IMR-90 (cell line): Measurements from ENCODE around the gene MS4A15. TPM values are rescaled to one million over a fixed set of nuclear protein-coding genes. Genes with fewer than 3 reads are reported as not detected.
A peak's percentile ranks its signal among the peaks of the same experiment; 100 is the strongest.

ENCODE experiments used
- ATAC-seq: fragments of 200-7000 bp; cut with Tn5 transposase; 2 replicates; pipeline ENCODE4 v1.9.1; 2020; ENCODE audit warnings: low read depth, mild to moderate bottlenecking, moderate library complexity
- BruUV-seq: library from RNA; stranded (reverse); fragments of 400-500 nt; replicated peaks from 2 replicates; lab custom pipeline; 2021; lab: Mats Ljungman, UMichigan
- CTCF ChIA-PET: fragments of 300-600 bp; formaldehyde crosslinking; extraction: SDS; loops from one replicate; lab custom pipeline; 2021; ENCODE audit warnings: antibody characterized with exemption; lab: Yijun Ruan, JAX
- POLR2A ChIA-PET: fragments of 300-600 bp; sonication (Branson Sonifier 250); formaldehyde crosslinking; loops from one replicate; lab custom pipeline; 2022; ENCODE audit warnings: antibody characterized with exemption; ENCODE audit not compliant: unreplicated experiment; lab: Charles Lee
- DNase-seq: peaks from one replicate; pipeline ENCODE4 v3.0.0; 2013
- H2AFZ ChIP-seq: replicated peaks from 2 replicates; pipeline ENCODE3; 2013; ENCODE audit warnings: low read length, mild to moderate bottlenecking; ENCODE audit not compliant: poor library complexity
- H2AK5ac ChIP-seq: 2 replicates; pipeline ENCODE4 v1.6.1; 2013; ENCODE audit warnings: low read depth, low read length, inconsistent platforms
- H2AK9ac ChIP-seq: replicated peaks from 2 replicates; pipeline ENCODE3; 2013; ENCODE audit warnings: mild to moderate bottlenecking, low read depth, low read length, moderate library complexity; ENCODE audit not compliant: poor library complexity
- H2BK120ac ChIP-seq: 2 replicates; pipeline ENCODE4 v1.6.1; 2013; ENCODE audit warnings: low read depth, low read length, inconsistent platforms
- H2BK15ac ChIP-seq: 3 replicates; pipeline ENCODE4 v1.6.1; 2013; ENCODE audit warnings: low read depth, low read length, inconsistent platforms
- H2BK20ac ChIP-seq: 2 replicates; pipeline ENCODE4 v1.6.1; 2013; ENCODE audit warnings: low read depth, mild to moderate bottlenecking, inconsistent platforms, low read length, moderate library complexity
- H2BK5ac ChIP-seq: 2 replicates; pipeline ENCODE4 v1.6.1; 2013; ENCODE audit warnings: mild to moderate bottlenecking, low read depth, low read length, inconsistent platforms; ENCODE audit not compliant: poor library complexity, severe bottlenecking
- H3K14ac ChIP-seq: replicated peaks from 2 replicates; pipeline ENCODE4 v1.6.1; 2013; ENCODE audit warnings: low read depth, low read length, inconsistent platforms
- H3K18ac ChIP-seq: 2 replicates; pipeline ENCODE4 v1.6.1; 2013; ENCODE audit warnings: low read depth, low read length, control low read depth
- H3K23ac ChIP-seq: 2 replicates; pipeline ENCODE4 v1.6.1; 2013; ENCODE audit warnings: low read depth, low read length, inconsistent platforms
- H3K27ac ChIP-seq: 2 replicates; pipeline ENCODE4 v1.5.1; 2013; ENCODE audit warnings: mild to moderate bottlenecking, control low read depth, low read length; ENCODE audit not compliant: insufficient read depth
- H3K27me3 ChIP-seq: 2 replicates; pipeline ENCODE4 v1.6.1; 2013; ENCODE audit warnings: low read length; ENCODE audit not compliant: control insufficient read depth, insufficient read depth
- H3K36me3 ChIP-seq: 2 replicates; pipeline ENCODE4 v1.6.1; 2013; ENCODE audit warnings: low read length, mixed read lengths; ENCODE audit not compliant: control insufficient read depth, insufficient read depth
- H3K4ac ChIP-seq: 2 replicates; pipeline ENCODE4 v1.6.1; 2013; ENCODE audit warnings: low read depth, low read length, inconsistent platforms
- H3K4me1 ChIP-seq: 2 replicates; pipeline ENCODE4 v1.6.1; 2013; ENCODE audit warnings: low read length, mixed read lengths; ENCODE audit not compliant: control insufficient read depth, insufficient read depth
- H3K4me2 ChIP-seq: 2 replicates; pipeline ENCODE4 v1.6.1; 2013; ENCODE audit warnings: low read depth, mild to moderate bottlenecking, control low read depth, low read length, moderate library complexity
- H3K4me3 ChIP-seq: 2 replicates; pipeline ENCODE4 v1.5.1; 2013; ENCODE audit warnings: low read depth, mild to moderate bottlenecking, control low read depth, low read length, moderate library complexity; ENCODE audit not compliant: insufficient read depth
- H3K56ac ChIP-seq: 2 replicates; pipeline ENCODE4 v1.6.1; 2013; ENCODE audit warnings: low read length, inconsistent platforms; ENCODE audit not compliant: insufficient read depth; ENCODE audit errors: extremely low read depth
- H3K79me1 ChIP-seq, 2 experiments: 2 replicates each; pipeline ENCODE4 v1.6.1; 2013; ENCODE audit warnings: low read length in 2 of 2, inconsistent platforms in 1 of 2, low read depth in 1 of 2
- H3K9ac ChIP-seq: 2 replicates; pipeline ENCODE4 v1.6.1; 2013; ENCODE audit warnings: low read depth, low read length, control low read depth
- H3K9me1 ChIP-seq: 2 replicates; pipeline ENCODE4 v1.6.1; 2013; ENCODE audit warnings: low read length, inconsistent platforms; ENCODE audit not compliant: insufficient read depth
- H3K9me3 ChIP-seq: 2 replicates; pipeline ENCODE4 v1.6.1; 2013; ENCODE audit warnings: low read length; ENCODE audit not compliant: control insufficient read depth, insufficient read depth
- H4K20me1 ChIP-seq: 2 replicates; pipeline ENCODE4 v1.6.1; 2013; ENCODE audit warnings: low read length, inconsistent platforms; ENCODE audit not compliant: insufficient read depth
- H4K5ac ChIP-seq: 2 replicates; pipeline ENCODE4 v1.6.1; 2013; ENCODE audit warnings: mild to moderate bottlenecking, low read depth, low read length, control low read depth
- H4K8ac ChIP-seq, 2 experiments: 2 replicates each; pipeline ENCODE4 v1.6.1; 2013; ENCODE audit warnings: low read depth in 2 of 2, low read length in 2 of 2, control low read depth in 1 of 2, inconsistent platforms in 1 of 2
- H4K91ac ChIP-seq: 2 replicates; pipeline ENCODE4 v1.6.1; 2013; ENCODE audit warnings: low read depth, low read length, inconsistent platforms; ENCODE audit not compliant: insufficient read depth
- CHD1 ChIP-seq: IDR thresholded peaks from 2 replicates; pipeline ENCODE4 v1.6.1; 2012; ENCODE audit warnings: low read depth, low read length, improper control_type of control experiment
- MAFK ChIP-seq: IDR thresholded peaks from 2 replicates; pipeline ENCODE4 v1.6.1; 2012; ENCODE audit warnings: low read depth, low read length, improper control_type of control experiment
- MAZ ChIP-seq: IDR thresholded peaks from 2 replicates; pipeline ENCODE4 v1.6.1; 2012; ENCODE audit warnings: low read depth, mild to moderate bottlenecking, low read length, improper control_type of control experiment, moderate library complexity, borderline replicate concordance
- MXI1 ChIP-seq: IDR thresholded peaks from 2 replicates; pipeline ENCODE4 v1.6.1; 2012; ENCODE audit warnings: low read depth, mild to moderate bottlenecking, low read length, moderate library complexity, borderline replicate concordance
- NFE2L2 ChIP-seq: fragments of 150-350 bp; IDR thresholded peaks from 2 replicates; pipeline ENCODE4 v1.6.1; 2016; ENCODE audit warnings: low read depth, mild to moderate bottlenecking, low read length
- POLR2A ChIP-seq: IDR thresholded peaks from 2 replicates; pipeline ENCODE4 v1.6.1; 2012; ENCODE audit warnings: mild to moderate bottlenecking, low read depth, low read length
- RCOR1 ChIP-seq: IDR thresholded peaks from 2 replicates; pipeline ENCODE4 v1.6.1; 2012; ENCODE audit warnings: mild to moderate bottlenecking, low read length, improper control_type of control experiment; ENCODE audit not compliant: insufficient replicate concordance
- RFX5 ChIP-seq: IDR thresholded peaks from 2 replicates; pipeline ENCODE4 v1.8.0; 2012; ENCODE audit warnings: low read depth, mild to moderate bottlenecking, low read length, moderate library complexity
- SMC3 ChIP-seq: fragments of 150-350 bp; IDR thresholded peaks from 2 replicates; pipeline ENCODE4 v1.6.1; 2016; ENCODE audit warnings: low read depth, mild to moderate bottlenecking, antibody characterized with exemption, low read length, moderate library complexity
- WGBS, 2 experiments: methylation state at CpG; one replicate each; pipeline versions ENCODE4 v1.1.5 to v1.1.7; 2013; ENCODE audit warnings: missing lambda C conversion rate in 2 of 2; ENCODE audit not compliant: insufficient read length in 1 of 2; ENCODE audit errors: extremely low coverage in 2 of 2; 5-methylcytosine and 5-hydroxymethylcytosine counted together
- dilution Hi-C: fragments of 300-500 bp; cut with HindIII; formaldehyde crosslinking; loops from one replicate; pipeline ENCODE4 v1.14.3; 2018; ENCODE audit warnings: low sequenced_read_pairs; ENCODE audit not compliant: unreplicated experiment
- in situ Hi-C: fragments of 300-500 bp; cut with MboI; formaldehyde crosslinking; loops from 3 replicates; pipeline ENCODE4 v1.14.3; 2019; ENCODE audit warnings: low sequenced_read_pairs, inconsistent platforms, mixed read lengths
- intact Hi-C: fragments of 100-400 bp; cut with micrococcal nuclease; formaldehyde crosslinking; loops from 2 replicates; pipeline ENCODE4 v1.10.0; 2022
- polyA plus RNA-seq, 3 experiments: library from polyadenylated mRNA; depleted of rRNA; stranded (reverse); fragments of >200 nt; gene quantifications; 2 replicates each; pipeline ENCODE4 v1.2.3, GENCODE V29; 2012; ENCODE audit warnings: low replicate concordance in 1 of 3
- total RNA-seq: library from RNA; depleted of rRNA; stranded (reverse); fragments of >200 nt; gene quantifications from 2 replicates; pipeline ENCODE4 v1.2.3, GENCODE V29; 2012
- TF ChIP-seq, protein P1 (sequence below): fragments of 150-350 bp; IDR thresholded peaks from 2 replicates; pipeline ENCODE4 v1.6.1; 2016; ENCODE audit warnings: low read depth, mild to moderate bottlenecking, low read length, moderate library complexity, borderline replicate concordance

MS4A15 gene
- total and polyA plus RNA-seq, 2 of the 4 experiments (the other 2 are of a cell fraction), result not detected

GRCh38 chr11:60717956-60718355, 38.7 kb upstream of the MS4A15 start:
- Histone ChIP-seq H4K20me1 (no peaks in the 10 kb centered on the region), H3K4me1 (no peaks in the 10 kb centered on the region), H3K36me3 (no peaks in the 10 kb centered on the region), H2BK120ac (no peak overlapping the region), H3K4me3 (no peak overlapping the region), H3K14ac (no peak overlapping the region), H3K9me1 (no peaks in the 10 kb centered on the region), H3K79me1 (no peaks in the 10 kb centered on the region), H3K9ac (no peak overlapping the region), H3K4me2 (no peak overlapping the region), H3K27me3 (no peaks in the 10 kb centered on the region), H3K23ac (no peak overlapping the region), H3K27ac (no peak overlapping the region), H2BK15ac (no peak overlapping the region), H2AK9ac (no peak overlapping the region), H2AFZ (peak overlapping the region; percentile 32), H2AK5ac (no peak overlapping the region), H4K5ac (no peak overlapping the region), H4K8ac (no peak overlapping the region), H2BK20ac (no peak overlapping the region), H2BK5ac (no peak overlapping the region), H4K91ac (no peak overlapping the region), H3K4ac (no peak overlapping the region), H3K9me3 (no peaks in the 10 kb centered on the region), H3K56ac (no peak overlapping the region), H3K18ac (no peak overlapping the region)
- BruUV-seq, result no TSS peak
- DNase-seq (no peak), ATAC-seq (no peak)
- ChIA-PET CTCF (no interaction called here), POLR2A (no interaction called here)
- WGBS, 2 experiments, result 80% methylated on average over 2 of the region's 5 CpGs; no CpG with 5 or more reads in 1 of the 2 experiments
- in situ Hi-C loops, result no loop called here
- TF ChIP-seq NFE2L2 (no peak), MAZ (no peak), MXI1 (no peak), RFX5 (no peak), CHD1 (no peak), SMC3 (no peak), POLR2A (no peak), RCOR1 (no peak), MAFK (no peak)
- TF ChIP-seq, protein P1, sequence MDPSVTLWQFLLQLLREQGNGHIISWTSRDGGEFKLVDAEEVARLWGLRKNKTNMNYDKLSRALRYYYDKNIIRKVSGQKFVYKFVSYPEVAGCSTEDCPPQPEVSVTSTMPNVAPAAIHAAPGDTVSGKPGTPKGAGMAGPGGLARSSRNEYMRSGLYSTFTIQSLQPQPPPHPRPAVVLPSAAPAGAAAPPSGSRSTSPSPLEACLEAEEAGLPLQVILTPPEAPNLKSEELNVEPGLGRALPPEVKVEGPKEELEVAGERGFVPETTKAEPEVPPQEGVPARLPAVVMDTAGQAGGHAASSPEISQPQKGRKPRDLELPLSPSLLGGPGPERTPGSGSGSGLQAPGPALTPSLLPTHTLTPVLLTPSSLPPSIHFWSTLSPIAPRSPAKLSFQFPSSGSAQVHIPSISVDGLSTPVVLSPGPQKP, result no peak
- intact Hi-C loops, result no loop called here
- dilution Hi-C loops, result no loop called here
